Measurements from ENCODE around the gene REPIN1. TPM values are rescaled to one million over a fixed set of nuclear protein-coding genes. Genes with fewer than 3 reads are reported as not detected.

The REPIN1 gene
- total and polyA plus RNA-seq, 9 of the 15 experiments (the other 6 are each of a cell fraction or from before 2014, with no cell fraction given), result 8.1 to 283 (median 94.3) TPM

- no peak for TF ChIP-seq RBM25 (IDR thresholded peaks at IDR 0.05; ENCODE audit: low read depth, low read length, severe bottlenecking)
- TF ChIP-seq SMARCA4 (IDR thresholded peaks at IDR 0.05), result peak; percentile 9; the same call in 1 of the 2 replicates
- no peak for TF ChIP-seq ZZZ3 (IDR thresholded peaks at IDR 0.05)
- no peak for TF ChIP-seq MYNN (IDR thresholded peaks at IDR 0.05)
- 0 out of 2 replicates have a peak, but pooled peaks have one; percentile 32 for TF ChIP-seq MYNN (CRISPR knock-in tag; IDR thresholded peaks at IDR 0.05)
- TF ChIP-seq RUNX1 (IDR thresholded peaks at IDR 0.05; ENCODE audit: low read depth), result no peak
- no peak for TF ChIP-seq NFXL1 (CRISPR knock-in tag; IDR thresholded peaks at IDR 0.05)
- peak; percentile 48 for TF ChIP-seq HDAC8 (tag; IDR thresholded peaks at IDR 0.05)
- TF ChIP-seq, protein P1, sequence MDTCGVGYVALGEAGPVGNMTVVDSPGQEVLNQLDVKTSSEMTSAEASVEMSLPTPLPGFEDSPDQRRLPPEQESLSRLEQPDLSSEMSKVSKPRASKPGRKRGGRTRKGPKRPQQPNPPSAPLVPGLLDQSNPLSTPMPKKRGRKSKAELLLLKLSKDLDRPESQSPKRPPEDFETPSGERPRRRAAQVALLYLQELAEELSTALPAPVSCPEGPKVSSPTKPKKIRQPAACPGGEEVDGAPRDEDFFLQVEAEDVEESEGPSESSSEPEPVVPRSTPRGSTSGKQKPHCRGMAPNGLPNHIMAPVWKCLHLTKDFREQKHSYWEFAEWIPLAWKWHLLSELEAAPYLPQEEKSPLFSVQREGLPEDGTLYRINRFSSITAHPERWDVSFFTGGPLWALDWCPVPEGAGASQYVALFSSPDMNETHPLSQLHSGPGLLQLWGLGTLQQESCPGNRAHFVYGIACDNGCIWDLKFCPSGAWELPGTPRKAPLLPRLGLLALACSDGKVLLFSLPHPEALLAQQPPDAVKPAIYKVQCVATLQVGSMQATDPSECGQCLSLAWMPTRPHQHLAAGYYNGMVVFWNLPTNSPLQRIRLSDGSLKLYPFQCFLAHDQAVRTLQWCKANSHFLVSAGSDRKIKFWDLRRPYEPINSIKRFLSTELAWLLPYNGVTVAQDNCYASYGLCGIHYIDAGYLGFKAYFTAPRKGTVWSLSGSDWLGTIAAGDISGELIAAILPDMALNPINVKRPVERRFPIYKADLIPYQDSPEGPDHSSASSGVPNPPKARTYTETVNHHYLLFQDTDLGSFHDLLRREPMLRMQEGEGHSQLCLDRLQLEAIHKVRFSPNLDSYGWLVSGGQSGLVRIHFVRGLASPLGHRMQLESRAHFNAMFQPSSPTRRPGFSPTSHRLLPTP (IDR thresholded peaks at IDR 0.05; ENCODE audit: borderline replicate concordance, extremely low read depth, insufficient read length), result no peak
- TF ChIP-seq, protein P2, sequence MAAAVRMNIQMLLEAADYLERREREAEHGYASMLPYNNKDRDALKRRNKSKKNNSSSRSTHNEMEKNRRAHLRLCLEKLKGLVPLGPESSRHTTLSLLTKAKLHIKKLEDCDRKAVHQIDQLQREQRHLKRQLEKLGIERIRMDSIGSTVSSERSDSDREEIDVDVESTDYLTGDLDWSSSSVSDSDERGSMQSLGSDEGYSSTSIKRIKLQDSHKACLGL (CRISPR knock-in tag; IDR thresholded peaks at IDR 0.05; ENCODE audit: borderline replicate concordance, poor library complexity, severe bottlenecking), result peak; percentile 64
- TF ChIP-seq ARID1B (IDR thresholded peaks at IDR 0.05), result no peak
- no peak for TF ChIP-seq MCM2 (IDR thresholded peaks at IDR 0.05; ENCODE audit: low read depth)
- no peak; the same call in 1 of the 2 replicates for TF ChIP-seq SMARCC2 (IDR thresholded peaks at IDR 0.05; ENCODE audit: low read depth)
- no peak for TF ChIP-seq ZNF280A (IDR thresholded peaks at IDR 0.05; ENCODE audit: low read depth, partially characterized antibody)
- TF ChIP-seq BRD4 (IDR thresholded peaks at IDR 0.05), result peak; percentile 96
- peak; percentile 99 for TF ChIP-seq CXXC5 (CRISPR knock-in tag; IDR thresholded peaks at IDR 0.05)
- TF ChIP-seq PCBP1 (IDR thresholded peaks at IDR 0.05; ENCODE audit: low read depth, low read length, poor library complexity, severe bottlenecking), result peak; percentile 36
- peak; percentile 84 for TF ChIP-seq POLR2A (conservative IDR thresholded peaks at IDR 0.05)
- no peak for TF ChIP-seq YBX1 (IDR thresholded peaks at IDR 0.05)
- TF ChIP-seq RBM14 (IDR thresholded peaks at IDR 0.05; ENCODE audit: borderline replicate concordance, insufficient read depth, low read depth, low read length), result no peak; the same call in 1 of the 2 replicates
- no peak for TF ChIP-seq EHMT2 (IDR thresholded peaks at IDR 0.05)
- peak; percentile 92 for TF ChIP-seq ATF7 (IDR thresholded peaks at IDR 0.05)
- peak; percentile 68; the same call in 1 of the 2 replicates for TF ChIP-seq FOXJ2 (tag; IDR thresholded peaks at IDR 0.05)
- TF ChIP-seq NFATC3 (IDR thresholded peaks at IDR 0.05), result no peak
- TF ChIP-seq PKNOX1 (IDR thresholded peaks at IDR 0.05), result no peak
Measured at GRCh38 chr7:150404805-150405583, 36.4 kb downstream of the REPIN1 start (continued).

All from K562 (cell line).